Limb (tissue), 2 donors: ENCODE measurements around the gene XXYLT1.
A peak's percentile ranks its signal among the peaks of the same experiment; 100 is the strongest.

ENCODE experiments used
- DNase-seq, 2 donors: peaks; one replicate each; pipeline ENCODE4 v3.0.0-alpha.2; 2016; ENCODE audit errors: extremely low spot score in 2 of 2

Gene XXYLT1

GRCh38 chr3:195154793-195155535 is 116.0 kb downstream of the XXYLT1 start:
- peak; percentile 87 to 92 for DNase-seq

DNA sequence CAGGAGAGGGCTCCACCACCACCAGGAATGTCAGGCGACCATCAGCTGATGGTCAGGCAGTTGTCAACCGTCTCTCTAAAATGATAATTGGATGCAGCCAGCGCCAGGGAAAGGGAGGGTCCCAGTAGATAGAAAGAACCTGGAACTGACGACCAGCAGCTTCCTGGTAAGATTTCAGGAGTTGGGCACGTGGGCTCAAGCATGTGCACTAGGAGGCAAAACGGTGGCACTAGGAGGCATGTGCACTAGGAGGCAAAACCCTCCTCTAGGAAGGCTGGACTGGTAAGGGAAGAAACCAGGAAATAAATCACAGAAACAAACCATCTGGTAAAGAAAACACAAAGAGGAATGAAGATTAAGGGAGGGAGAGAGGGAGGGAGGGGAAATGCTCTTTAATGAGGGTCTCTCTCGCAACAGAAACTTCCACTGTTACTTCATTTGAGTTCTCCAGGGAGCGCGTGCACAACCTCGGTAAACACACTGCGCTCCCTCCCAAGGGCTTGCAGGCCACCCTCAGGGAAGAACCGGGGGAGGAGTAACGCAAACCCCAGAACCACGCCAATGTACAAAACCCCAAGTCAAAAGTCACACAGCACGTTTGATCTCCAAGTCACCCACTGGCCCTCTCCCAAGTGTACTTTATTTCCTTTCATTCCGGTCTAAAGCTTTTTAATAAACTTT is 116.7 kb downstream of the XXYLT1 start:
- no peak for DNase-seq

DNA sequence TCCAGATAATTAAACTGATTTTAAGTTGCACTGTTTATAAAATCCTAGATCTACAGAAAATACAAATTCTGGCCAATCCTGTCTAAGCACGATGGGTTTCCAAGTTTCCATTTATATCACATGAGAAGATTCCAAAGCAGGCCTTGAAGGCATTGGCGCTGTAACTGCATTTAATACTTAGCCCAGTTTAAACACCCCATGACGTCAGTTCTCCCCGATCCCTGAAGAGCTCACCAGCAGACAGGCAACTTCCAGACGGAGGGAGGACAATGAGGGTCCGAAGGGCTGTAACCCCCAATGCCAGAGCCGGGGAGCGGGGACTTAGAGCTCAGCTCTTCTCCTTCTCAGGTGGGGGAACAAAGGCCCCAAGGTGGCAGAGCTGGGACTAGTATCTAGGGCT is 117.3 kb downstream of the XXYLT1 start:
- no peak for DNase-seq

DNA sequence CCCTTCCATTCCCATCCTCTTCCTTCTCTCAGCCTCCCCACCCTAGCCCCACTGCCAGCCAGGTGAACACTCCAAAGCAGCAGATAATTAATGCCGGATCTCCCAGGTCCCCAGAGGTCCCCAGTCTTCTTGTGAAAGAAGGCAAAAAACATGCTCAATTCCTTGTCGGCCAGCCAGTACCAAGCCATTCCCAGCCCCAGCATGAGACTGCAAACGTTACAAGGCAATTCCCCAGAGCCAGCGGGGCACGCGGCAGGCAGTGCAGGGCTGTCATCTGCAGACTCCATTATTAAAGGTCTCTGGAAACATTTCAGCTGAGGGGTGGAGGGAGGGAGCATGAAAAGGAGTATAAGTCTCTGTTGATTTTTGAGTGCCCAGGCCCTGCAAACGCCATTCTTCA is 117.8 kb downstream of the XXYLT1 start:
- no peak for DNase-seq

DNA sequence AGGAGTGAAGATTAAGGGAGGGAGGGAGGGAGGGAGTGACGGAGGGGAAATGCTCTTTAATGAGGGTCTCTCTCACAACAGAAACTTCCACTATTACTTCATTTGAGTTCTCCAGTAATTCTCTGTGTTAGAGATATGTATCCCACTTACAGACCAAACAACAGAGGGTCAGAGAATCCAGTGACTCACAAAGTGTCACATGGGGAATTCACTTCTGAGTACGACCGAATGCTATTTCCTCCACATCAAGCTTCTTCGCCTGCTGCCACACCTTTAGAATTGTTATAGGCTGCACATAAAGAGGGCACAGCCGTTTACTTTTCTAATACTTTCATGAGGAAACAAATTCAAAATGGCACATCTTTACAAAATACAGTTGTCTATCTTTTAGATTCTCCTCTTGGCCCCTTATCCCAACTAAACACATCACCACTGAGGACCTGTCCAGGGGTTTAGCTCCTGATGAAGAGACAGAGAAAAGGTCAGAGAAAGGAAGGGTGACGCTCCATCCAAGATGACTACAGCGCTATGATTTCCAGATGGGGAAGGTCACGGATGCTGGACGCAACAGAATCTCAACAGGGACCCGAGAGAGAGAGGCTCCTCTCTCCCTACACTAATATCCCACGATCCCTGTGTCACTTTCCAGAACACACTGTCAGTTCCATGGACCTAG is 119.0 kb downstream of the XXYLT1 start:
- DNase-seq, result no peak

GRCh38 chr3:195151402-195151801 is 119.6 kb downstream of the XXYLT1 start:
- no peak for DNase-seq

DNA sequence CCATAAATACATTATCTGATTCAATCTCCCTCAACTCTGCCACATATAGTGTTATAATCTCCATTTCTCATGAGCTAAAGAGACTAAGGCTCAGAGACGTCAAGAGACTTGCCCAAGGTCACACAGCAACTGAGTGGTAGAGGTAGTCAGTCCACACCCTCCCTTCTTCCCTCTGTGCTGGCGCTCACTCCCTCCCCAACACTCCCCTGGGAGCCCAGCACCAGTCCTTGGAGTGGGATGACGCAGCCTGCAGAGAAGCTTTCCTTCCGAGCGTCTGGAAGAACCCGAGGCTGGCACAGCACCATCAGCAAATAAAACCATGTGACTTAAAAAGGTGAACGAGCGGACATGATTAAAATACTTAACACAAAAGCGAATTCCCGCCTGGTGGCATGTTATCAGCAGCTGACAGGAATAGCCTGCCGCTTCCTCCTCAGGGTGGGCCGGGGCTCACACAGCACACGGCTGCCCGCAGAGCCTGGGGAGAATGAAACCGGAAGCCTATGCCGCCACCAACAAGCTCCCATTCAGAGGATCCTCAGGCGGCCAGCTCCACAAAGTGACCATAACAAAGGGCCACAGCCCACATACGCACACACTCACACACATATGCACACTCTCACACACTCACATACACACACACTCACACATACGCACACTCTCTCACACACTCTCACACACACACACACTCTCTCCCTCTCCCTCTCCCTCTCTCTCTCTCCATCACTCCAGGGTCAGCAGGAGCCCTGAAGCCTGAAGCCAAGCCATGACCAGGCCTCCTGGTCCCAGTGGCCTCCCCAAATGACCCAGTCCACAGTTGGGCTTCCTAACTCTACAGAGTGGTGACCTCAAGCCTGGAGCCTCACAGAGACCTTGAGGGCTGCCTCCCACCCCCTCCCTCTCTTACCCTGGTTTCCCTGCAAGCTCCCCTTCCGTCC is 120.5 kb downstream of the XXYLT1 start:
- no peak for DNase-seq

- no peak for DNase-seq
Observed at GRCh38 chr3:195149292-195150030, 121.5 kb downstream of the XXYLT1 start.

- DNase-seq, result no peak
Observed at GRCh38 chr3:195148549-195148948, 122.4 kb downstream of the XXYLT1 start.

DNA sequence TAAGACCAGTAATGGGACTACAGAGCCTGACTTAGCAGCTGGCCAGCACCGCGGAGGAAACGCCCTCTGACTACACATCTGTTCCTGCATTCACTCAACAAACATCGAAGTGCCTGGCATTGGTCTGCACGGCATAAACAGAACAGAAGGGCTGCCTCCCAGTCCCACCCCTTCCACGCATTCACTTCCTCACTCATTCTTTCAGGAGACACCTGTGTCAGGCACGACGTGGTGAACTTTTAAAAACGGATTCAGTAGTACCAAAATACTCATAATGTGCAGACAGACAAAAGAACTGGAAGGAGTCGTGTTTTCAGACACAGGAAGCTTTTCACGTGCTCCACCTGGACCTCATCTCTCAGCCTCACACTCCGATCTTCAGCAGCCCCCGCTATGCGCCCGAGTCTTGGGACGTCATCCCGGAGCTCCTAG is 123.3 kb downstream of the XXYLT1 start:
- DNase-seq, result no peak

DNA sequence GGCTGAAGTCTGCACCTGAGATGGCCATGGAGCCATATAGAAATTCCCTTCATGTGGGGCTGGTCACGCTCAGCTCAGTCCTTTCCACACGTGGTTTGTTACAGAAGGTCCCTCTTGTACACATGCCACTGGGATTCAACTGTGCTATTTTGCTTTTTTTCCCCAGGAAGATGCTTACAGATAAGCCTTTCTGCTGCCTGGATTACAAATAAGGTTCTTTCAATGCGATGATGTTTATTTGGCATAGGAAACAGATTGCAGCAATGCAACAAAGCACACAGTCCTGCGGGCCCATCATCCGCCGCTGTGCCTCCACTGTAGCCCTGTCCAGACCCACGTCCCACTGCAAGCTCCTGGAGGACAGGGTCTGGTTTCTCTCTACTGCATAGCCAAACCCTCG is 124.8 kb downstream of the XXYLT1 start:
- no peak for DNase-seq

GRCh38 chr3:195145579-195145978 is 125.4 kb downstream of the XXYLT1 start:
- no peak for DNase-seq

GRCh38 chr3:195143221-195143620 is 127.7 kb downstream of the XXYLT1 start:
- no peak for DNase-seq

GRCh38 chr3:195142519-195142918 is 128.4 kb downstream of the XXYLT1 start:
- no peak for DNase-seq

DNA sequence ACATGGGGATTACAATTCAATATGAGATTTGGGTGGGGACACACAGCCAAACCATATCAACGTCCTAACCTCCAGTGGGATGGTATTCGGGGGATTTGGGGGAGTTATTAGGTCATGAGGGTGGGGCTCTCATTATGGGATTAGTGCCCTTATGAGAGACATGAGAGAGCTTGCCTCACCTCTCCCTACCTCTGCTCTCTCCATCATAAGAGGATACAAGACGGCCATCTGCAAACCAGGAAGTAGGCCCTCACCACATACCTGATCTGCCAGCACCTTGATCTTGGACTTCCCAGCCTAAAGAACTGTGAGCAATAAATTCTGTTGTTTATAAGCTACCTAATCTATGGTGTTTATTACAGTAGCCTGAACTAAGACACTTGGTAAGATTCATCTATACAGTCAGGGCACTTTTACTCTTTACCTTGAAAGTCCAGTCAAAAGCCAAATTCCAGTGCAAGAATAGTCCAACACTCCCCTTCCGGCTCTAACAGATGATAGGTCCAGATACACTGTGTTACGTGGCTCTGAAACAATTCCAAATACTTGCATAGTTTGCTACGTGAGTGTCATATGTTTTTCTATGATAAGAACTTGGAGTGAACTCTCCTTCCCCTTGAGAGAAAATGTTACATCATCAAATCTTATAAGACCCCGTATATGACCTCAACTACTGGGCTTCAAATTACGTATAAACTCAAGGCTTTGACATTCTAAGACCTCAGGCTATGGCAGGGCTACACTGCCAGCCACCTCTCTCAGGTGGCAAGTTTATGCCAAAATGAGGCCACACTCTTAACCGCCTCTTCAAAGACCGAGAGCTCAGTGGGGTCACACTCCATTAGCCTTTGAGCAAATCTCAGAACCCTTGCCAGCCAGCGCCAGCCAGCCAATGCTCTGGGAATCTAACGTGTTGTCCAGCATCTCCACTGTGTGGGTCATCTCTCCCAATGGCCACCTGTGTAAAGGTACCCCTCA is 129.9 kb downstream of the XXYLT1 start:
- no peak for DNase-seq

DNA sequence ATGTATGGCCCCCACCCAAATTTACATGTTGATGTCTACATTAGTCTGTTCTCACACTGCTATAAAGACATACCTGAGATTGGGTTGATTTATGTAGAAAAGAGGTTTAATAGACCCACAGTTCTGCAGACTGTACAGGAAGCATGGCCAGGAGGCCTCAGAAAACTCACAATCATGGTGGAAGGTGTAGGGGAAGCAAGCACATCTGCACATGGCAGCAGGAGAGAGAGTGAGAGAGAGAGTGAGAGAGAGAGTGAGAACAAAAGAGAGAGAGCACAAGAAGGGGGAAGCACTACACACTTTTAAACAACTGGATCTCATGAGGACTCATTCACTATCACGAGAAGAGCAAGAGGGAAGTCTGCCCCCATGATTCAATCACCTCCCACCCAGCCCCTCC is 130.5 kb downstream of the XXYLT1 start:
- DNase-seq, result no peak

DNA sequence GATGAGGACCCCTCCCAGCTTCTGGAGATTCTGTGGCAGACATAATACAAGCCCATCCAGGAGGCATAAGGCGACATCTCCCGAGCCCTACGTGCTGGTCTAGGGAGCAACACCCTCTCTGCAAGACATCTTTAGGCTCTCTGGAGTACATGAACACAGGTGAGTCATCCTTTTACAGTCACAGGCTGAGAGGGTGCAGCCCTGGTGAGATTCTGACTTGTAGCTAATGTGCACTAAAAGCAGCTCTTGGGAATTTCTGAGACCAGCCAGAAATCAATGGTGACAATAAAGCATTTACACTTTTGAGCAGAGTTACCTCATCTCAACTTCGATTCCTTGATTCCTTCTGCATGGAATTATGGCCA is 131.1 kb downstream of the XXYLT1 start:
- DNase-seq, result no peak

GRCh38 chr3:195139091-195139875 is 131.7 kb downstream of the XXYLT1 start:
- DNase-seq, result no peak
